ENCODE measurements around the gene ANKRD17. TPM values are rescaled to one million over a fixed set of nuclear protein-coding genes. Genes with fewer than 3 reads are reported as not detected.
"Not testable (repeated sequence)": the region's sequence is repeated elsewhere in the genome, so short reads cannot be mapped to it uniquely, and the experiment has no call there.

The ANKRD17 gene
- polyA plus RNA-seq, 4 donors = 60.0 to 74.9 (median 68.7) TPM

DNA sequence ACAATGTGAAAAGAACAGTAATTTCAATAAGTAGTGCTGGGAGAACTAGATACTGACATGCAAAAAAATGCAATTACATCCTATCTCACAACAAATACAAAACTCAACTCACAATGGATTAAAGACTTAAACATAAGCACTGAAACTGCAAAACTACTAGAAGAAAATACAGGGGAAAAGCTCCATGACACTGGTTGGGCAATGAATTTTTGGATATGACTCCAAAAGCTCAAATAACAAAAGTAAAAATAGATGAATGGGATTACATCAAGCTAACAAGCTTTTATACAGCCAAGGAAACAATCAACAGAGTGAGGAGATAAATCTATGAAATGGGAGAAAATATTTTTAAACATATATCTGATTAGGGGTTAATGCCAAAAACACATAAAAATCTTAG, 53.1 kb downstream of the ANKRD17 start:
- DNase-seq (ENCODE audit: low read depth in 4 of 4, low spot score in 3 of 4) = no peak

DNA sequence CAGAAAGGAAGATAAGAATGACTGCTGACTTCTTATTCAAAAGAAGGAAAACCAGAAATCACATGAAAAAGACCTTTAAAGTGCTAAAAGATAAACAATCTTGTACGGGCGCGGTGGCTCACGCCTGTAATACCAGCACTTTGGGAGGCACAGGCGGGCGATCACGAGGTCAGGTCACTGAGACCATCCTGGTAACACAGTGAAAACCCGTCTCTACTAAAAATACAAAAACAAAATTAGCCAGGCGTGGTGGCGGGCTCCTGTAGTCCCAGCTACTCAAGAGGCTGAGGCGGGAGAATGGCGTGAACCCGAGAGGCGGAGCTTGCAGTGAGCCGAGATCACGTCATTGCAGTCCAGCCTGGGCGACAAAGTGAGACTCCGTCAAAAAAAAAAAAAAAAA, 54.6 kb downstream of the ANKRD17 start:
- DNase-seq (ENCODE audit: low read depth in 4 of 4, low spot score in 3 of 4) = not testable (repeated sequence)

DNA sequence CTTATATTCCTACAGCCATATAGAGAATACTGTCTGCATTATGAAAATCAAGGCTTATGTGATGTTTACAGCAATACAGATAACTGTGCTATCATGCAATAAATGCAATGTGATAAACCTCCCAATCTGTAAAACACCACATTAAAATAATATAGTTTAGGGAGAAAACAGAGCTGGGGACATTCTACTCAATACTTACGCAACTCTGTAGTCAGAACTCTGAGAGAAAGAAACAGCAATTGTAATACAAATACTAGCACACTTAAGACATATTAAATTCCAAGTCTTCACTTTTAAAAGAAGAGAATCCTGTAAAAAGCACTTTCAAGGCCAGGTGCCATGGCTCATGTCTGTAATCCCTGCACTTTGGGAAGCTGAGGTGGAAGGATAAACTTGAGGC, 61.4 kb downstream of the ANKRD17 start:
- DNase-seq (ENCODE audit: low read depth in 4 of 4, low spot score in 3 of 4) = no peak

DNA sequence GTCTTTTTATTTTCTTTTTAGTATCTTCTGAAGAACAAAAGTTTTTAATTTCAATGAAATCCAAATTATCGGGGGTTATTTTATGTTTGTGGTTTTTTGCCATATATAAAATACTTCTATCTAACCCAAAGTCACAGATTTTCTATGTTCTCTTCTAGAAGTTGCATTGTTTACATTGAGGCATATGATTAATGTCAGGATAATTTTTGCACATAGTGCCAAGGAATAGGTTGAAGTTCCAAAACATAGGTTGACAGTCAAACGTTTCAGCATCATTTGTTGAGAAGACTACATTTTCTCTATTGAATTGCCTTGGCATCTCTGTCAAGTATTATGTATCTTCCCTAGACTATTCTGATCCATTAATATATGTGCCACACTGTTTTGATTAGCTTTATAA, 64.5 kb downstream of the ANKRD17 start:
- no peak for DNase-seq (ENCODE audit: low read depth in 4 of 4, low spot score in 3 of 4)

DNA sequence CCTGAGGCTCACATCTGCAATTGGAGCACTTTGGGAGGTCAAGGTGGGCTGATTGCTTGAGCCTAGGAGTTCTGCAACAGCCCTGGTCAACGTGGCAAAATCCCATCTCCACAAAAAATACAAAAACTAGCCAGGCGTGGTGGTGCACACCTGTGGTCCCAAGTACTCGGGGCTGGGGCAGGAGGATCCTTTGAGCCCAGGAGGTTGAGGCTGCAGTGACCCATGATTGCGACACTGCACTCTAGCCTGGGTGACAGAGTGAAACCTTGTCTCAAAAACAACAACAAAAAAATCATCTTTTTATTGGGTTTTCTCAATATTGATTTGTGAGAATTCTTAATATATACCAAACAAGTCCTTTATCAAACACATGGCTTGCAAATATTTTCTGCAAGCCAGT, 64.9 kb downstream of the ANKRD17 start:
- DNase-seq (ENCODE audit: low read depth in 4 of 4, low spot score in 3 of 4) = no peak

DNA sequence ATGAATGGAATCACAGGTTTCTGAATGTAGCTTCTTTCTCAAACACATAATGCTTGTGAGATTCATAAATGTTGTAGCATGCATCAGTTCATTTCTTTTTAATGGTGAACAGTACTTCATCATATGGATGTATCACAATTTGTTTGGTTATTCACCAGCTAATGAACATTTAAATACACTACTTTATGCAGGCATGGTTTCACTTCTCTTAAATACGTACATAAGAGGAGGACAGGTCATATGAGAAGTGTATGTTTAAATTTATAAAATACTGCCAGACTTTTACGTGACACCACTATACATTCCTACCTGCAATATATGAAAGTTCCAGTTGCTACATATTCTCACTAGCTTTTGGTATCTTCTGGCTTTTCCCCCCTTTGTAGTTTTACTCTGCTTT, 65.4 kb downstream of the ANKRD17 start:
- no peak for DNase-seq (ENCODE audit: low read depth in 4 of 4, low spot score in 3 of 4)

DNA sequence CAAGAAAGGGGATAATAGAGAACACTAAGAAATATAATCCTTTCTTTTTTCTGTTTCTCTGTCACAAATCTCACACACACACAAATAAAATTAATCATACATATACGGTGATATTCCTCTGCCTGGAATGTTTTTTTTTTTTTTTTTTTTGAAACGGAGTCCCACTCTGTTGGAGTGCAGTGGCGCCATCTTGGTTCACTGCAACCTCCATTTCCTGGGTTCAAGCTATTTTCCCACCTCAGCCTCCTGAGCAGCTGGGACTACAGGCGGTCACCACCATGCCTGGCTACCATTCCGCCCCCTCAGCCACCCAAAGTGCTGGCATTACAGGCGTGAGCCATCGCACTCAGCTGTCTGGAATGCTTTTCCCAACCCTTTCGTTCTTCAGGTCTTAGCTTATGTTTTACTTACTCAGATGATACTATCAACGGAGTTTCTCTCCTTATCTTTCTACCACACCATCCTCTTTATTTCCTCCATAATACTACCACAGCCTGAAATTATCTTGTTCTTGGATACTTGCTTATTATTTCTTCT, 69.3 kb downstream of the ANKRD17 start:
- DNase-seq (ENCODE audit: low read depth in 4 of 4, low spot score in 3 of 4) = no peak

DNA sequence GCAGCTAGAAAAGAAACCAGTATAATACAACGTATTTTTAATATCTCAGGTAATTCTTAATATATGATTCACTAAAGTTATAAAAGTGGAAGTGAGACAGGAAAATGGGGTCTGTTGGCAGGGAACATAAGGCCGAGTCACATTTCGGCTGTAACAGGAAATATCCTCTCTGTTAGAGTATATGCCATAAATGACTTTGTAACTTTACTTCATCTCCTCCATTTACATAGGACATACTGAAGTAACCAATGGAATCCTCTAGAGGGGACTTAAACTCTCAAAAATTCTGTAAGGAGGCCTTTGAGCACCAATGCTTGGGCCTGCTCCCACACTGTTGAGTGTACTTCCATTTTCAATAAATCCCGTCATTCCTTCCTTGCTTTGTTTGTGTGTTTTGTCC, 71.3 kb downstream of the ANKRD17 start:
- DNase-seq (ENCODE audit: low read depth in 4 of 4, low spot score in 3 of 4) = no peak

DNA sequence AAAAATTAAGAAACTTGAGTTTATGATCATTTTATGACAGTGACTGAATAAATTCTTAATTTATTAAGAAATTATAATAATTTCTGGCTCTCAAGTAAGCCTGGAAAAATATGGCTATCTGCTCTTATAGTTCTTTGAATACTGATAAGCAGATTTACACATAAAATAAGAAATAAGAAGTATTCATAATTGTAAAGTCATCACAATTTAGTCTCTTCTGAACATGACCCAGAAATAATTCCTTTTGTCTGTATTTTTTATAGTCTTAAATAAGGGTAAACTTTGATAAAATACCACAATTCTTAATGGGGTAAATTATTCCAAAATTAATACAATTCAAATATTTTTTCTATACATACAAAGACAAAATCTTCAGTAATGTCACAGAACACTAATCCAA, 72.7 kb downstream of the ANKRD17 start:
- no peak for DNase-seq (ENCODE audit: low read depth in 4 of 4, low spot score in 3 of 4)

DNA sequence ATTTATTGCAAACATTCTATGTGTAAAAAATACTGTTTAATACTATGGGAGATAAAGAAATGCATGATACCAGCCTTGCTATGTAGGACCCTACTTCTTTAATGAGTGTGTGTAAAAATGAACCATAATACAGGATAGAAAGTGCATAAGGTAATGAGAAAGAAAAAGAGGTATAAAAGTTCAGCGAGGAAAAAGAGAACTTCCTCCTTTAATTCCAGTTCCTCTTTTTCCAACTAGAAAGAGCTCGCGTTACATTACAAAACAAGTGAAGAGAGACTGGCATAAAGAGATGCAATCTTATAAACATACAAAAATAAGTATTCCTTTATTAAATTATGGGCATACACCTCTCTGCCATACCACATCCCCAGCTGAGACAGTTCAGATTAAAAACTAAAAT, 77.4 kb downstream of the ANKRD17 start:
- no peak for DNase-seq (ENCODE audit: low read depth in 4 of 4, low spot score in 3 of 4)

DNA sequence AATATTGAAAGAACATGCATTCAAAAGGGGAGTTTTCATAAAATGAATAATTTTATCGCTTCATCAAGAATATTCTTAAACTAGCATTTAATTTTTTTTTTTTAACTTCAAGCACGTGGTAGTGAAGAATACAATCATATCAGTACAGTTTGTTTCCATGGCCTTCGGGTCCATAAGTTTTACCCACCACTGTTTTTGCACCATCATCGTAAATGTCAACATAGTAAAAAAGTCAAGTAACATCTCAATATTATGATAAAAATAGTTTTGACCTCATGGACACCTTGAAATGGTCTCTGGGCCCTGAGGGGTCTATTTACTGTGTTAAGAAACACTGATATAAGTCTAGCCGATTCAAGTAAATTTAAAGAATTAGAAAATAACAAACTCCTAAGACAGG, 80.2 kb downstream of the ANKRD17 start:
- no peak for DNase-seq (ENCODE audit: low read depth in 4 of 4, low spot score in 3 of 4)

DNA sequence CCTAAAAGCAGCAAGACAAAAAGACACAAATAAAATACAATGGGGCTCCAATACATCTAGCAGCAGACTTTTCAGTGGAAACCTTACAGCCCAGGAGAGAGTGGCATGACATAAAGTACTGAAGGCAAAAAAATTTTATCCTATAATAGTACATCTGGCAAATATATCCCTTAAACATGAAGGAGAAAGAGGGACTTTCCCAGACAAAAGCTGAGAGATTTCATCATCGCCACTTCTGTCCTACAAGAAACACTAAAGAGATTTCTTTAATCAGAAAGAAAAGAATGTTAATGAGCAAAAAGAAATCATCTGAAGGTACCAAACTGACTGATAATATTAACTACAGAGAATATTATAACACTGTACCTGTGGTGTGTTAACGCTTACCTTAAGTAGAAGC, 86.4 kb downstream of the ANKRD17 start:
- DNase-seq (ENCODE audit: low read depth in 4 of 4, low spot score in 3 of 4) = no peak

DNA sequence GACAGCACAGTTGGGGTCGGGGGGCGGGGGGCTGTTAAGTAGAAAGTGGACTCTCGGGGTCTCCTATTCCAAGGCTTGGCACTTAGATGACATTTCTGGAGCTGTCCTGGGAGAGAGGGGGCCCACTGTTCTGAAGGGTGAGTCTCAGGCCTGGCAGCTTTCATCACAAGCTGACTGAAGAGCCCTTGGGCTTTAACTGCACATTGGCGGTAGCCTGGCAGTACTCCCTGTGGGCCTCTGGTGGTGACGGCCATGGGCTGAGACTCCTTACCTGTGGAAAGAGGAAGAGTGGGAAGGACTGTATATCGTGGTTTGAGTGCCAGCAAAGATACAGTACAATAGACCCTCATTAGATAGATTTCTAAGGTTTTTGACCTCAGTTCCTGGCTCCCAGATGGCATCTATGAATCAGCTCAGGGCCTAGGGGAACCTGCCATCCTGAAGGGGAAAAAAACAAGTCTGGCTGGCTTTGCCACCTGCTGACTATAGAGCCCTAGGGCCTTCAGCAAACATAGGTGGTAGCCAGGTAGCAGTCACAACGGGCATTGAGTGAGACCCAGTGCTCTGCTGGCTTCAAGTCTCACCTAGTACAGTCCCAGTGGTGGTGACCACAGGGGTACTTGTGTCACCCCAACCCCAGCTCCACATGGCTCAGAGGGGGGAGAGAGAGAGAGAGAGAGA, 87.9 kb downstream of the ANKRD17 start:
- no peak for DNase-seq (ENCODE audit: low read depth in 4 of 4, low spot score in 3 of 4)

DNA sequence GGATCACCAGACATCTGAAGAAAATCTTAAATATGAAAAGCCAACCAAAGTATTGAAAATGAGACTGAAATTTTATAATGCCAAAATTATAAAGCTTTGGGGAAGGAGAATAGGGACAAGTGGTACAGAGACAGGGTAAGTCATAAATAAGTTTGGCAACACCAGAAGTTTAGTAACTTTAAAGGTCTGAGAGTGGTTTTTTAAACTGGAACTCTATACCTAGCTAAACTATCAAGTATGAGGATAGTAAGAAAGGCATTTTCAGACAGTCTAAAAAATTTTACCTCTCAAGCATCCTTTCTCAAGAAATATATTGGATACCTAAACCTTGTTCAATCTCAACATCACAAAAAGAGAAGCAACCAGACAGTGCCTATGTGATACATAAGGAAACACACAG, 92.4 kb downstream of the ANKRD17 start:
- no peak for DNase-seq (ENCODE audit: low read depth in 4 of 4, low spot score in 3 of 4)

DNA sequence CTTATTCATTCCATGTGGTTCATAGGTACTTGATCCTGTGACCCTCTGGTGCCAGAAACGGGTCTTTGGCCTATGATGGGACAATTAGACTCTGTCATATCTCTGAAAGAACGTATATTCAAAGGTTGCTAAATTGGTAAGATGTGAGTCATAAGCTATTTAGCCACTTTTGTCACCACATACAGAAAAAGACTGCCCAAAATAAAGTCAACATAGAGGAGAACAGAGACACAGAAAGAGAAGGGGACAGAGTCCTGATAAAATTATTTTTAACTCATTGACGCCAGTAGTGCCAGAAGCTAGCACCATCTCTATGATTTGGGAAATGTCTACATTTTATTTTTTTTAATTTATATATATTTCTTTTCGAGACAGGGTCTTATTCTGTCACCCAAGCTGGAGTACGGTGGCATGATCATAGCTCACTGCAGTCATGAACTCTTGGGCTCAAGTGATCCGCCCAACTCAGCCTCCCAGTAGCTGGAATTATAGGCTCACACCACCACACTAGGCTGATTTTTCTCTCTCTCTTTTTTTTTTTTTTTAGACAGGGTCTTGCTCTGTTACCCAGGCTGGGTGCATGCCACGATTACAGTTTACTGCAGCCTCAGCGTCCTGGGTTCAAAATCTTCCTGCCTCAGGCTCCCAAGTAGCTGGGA, 96.9 kb downstream of the ANKRD17 start:
- no peak for DNase-seq (ENCODE audit: low read depth in 4 of 4, low spot score in 3 of 4)

DNA sequence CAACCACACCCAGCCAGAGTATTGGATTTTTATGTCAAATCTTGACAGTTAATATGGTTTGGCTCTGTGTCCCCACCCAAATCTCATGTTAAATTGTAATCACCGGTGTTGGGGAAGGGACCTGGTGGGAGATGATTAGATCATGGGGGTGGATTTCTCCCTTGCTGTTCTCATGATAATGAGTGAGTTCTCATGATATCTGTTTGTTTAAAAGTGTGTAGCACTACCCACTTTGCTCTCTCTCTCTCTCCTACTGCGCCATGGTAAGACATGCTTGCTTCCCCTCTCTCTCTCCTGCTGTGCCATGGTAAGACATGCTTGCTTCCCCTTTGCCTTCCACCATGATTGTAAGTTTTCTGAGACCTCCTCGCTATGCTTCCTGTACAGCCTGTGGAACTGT, 102.2 kb downstream of the ANKRD17 start:
- no peak for DNase-seq (ENCODE audit: low read depth in 4 of 4, low spot score in 3 of 4)

DNA sequence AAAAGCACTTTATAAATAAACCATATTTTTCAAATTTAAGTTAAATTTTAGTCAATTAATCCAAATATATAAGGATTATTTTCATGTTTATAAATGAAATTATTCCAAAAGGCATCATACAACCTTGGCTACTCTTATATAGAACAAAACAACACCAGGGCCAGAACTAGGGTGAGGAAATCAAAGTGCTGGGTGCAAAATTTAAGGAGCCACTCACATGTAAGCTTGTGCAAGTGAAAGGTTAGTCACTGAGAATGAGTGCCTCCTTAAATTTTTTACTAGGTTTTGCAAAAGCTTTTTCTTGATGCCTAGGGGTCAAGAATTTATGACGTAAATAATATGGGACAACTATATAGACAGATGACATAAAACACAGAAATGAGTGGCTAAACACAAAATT, 105.7 kb downstream of the ANKRD17 start:
- no peak for DNase-seq (ENCODE audit: low read depth in 4 of 4, low spot score in 3 of 4)

DNA sequence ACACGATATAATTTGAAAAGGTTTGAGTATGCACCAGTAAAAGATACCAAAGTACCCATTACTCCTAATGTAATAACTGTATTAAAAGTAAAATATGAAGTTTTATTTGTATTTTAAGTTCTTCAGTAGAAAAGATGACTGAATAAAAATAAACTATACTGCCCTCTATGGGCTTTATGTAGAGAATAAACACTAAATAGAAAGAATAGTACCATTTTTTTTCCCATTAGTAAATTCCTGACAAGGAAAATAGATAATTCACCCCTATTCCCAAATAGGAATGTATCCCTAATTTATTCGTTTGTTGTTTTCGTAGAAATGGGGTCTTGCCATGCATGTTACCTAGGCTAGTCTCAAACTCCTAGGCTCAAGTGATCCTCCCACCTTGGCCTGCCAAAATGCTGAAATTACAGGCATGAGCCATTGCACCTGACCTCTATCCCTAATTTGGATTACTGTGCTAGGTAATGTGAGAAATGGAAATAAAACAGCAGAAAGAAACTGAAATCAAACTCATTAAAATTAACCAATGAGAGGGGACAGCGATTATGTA, 115.5 kb downstream of the ANKRD17 start:
- no peak for DNase-seq (ENCODE audit: low read depth in 4 of 4, low spot score in 3 of 4)

DNA sequence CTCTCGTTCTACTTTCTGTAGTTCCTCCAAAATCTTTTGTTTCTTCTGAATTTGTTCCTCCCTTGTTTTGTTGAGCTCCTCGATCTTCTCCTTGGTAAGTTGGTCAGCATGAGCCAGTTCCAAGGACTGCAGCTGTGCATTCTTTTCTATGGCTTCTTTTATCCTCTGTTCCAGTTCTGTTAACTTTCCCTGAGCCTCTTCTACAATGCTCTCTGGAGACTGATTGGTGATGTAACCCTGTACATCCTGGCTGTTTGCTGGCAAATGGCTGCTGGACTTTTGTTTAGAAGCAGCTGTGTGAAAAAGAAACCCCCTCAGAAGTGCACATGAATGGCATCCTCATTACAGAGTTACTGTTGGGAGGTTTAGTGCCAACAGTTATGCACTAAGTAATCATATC, 118.6 kb downstream of the ANKRD17 start:
- DNase-seq (ENCODE audit: low read depth in 4 of 4, low spot score in 3 of 4) = no peak

DNA sequence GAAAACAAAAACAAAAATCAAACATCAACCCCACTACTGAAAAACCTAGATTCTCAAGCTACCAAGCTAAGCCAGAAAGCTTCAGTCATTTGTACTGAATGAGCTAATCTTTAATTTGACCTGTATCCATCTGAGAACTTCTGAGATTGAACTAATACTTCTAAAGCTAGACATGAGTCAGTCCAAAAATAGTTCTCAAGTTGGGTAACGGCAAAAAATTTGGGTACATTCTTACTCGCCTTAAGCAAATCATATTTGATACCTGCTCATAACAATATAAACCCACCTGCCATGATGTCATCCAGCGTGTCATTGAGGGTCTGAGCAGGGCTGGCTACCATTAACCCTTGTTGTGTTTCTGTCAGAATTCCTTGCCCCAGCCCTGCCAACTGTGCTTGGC, 119.4 kb downstream of the ANKRD17 start:
- DNase-seq (ENCODE audit: low read depth in 4 of 4, low spot score in 3 of 4) = no peak

DNA sequence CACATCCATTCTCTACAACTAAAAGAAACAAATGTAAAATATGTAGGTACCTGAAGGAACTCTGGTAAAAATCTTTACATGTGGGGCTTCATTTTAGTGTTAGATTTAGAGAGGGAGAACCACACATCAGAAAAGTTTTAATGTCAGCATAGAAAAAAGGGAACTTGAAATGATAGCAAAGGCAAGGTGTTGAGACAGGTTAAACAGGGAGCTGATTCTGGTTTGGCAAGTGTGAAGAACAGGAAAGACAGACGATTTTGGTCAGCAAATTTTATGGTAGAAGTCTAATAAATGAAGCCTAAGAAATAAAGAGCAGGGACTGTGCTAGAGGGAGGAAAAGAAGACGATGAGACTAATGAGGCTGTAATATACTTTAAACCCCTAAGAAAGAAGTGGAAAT, 121.5 kb downstream of the ANKRD17 start:
- no peak for DNase-seq (ENCODE audit: low read depth in 4 of 4, low spot score in 3 of 4)

DNA sequence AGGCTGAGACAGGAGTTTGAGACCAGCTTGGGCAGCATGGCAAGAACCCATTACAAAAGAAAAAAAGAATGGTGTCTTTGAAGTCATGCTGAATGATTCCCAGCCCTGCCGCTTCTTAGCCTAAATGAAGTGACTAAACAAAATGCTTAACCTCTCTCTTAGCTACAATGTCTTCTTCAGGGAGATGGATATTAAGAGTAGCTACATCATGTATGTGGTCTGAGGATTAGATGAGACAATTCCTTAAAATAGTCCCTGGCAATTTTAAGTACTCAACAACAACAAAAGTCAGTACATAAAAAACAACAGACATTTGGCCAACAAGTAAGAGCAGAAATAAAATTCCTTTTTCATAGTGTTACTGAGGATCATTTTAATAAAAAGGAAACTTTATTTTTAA, 124.8 kb downstream of the ANKRD17 start:
- DNase-seq (ENCODE audit: low read depth in 4 of 4, low spot score in 3 of 4) = no peak
